SIG-M5 treated with dmso at 0.1 percent for 504 hours (cell line): ENCODE results near the gene BPI.
A peak's percentile ranks its signal among the peaks of the same experiment; 100 is the strongest.
"Not testable (repeated sequence)": the region's sequence is repeated elsewhere in the genome, so short reads cannot be mapped to it uniquely, and the experiment has no call there.

Experiments used
- DNase-seq: peaks from one replicate; lab custom pipeline; 2025; ENCODE audit not compliant: unreplicated experiment; lab: John Stamatoyannopoulos, UW

Gene BPI

GRCh38 chr20:38303908-38304379, at the start of gene BPI:
TSS of gene BPI (plus strand) at chr20:38304156. CDS start at chr20:38304224, 68 bp downstream.
- DNase-seq: peak; percentile 97

- DNase-seq: not testable (repeated sequence)
Observed at GRCh38 chr20:38254621-38255020, 49.3 kb upstream of the BPI start.

- no peak for DNase-seq
Observed at GRCh38 chr20:38255393-38255792, 48.6 kb upstream of the BPI start.

GRCh38 chr20:38256021-38256420, 47.9 kb upstream of the BPI start:
- DNase-seq: no peak

- no peak for DNase-seq
Observed at GRCh38 chr20:38256966-38257365, 47.0 kb upstream of the BPI start.

- DNase-seq: no peak
Observed at GRCh38 chr20:38258545-38259215, 45.3 kb upstream of the BPI start.

GRCh38 chr20:38260025-38260377, 44.0 kb upstream of the BPI start:
- DNase-seq: no peak

- no peak for DNase-seq
Observed at GRCh38 chr20:38260378-38261053, 43.4 kb upstream of the BPI start, which contains the start of gene KIAA1755. TSS of gene KIAA1755 (minus strand) at chr20:38260735. CDS start at chr20:38260500, 235 bp downstream.

- no peak for DNase-seq
Observed at GRCh38 chr20:38261054-38261390, 42.9 kb upstream of the BPI start.

GRCh38 chr20:38262931-38263330, 41.0 kb upstream of the BPI start:
- DNase-seq: no peak

- DNase-seq: no peak
Observed at GRCh38 chr20:38266426-38266825, 37.5 kb upstream of the BPI start.

GRCh38 chr20:38267296-38267695, 36.7 kb upstream of the BPI start:
- no peak for DNase-seq

GRCh38 chr20:38267901-38268514, 35.9 kb upstream of the BPI start:
- no peak for DNase-seq

GRCh38 chr20:38269040-38269439, 34.9 kb upstream of the BPI start:
- no peak for DNase-seq

- DNase-seq: no peak
Observed at GRCh38 chr20:38269715-38270114, 34.2 kb upstream of the BPI start.

GRCh38 chr20:38270869-38271605, 32.9 kb upstream of the BPI start:
- DNase-seq: no peak

- DNase-seq: no peak
Observed at GRCh38 chr20:38271608-38272120, 32.3 kb upstream of the BPI start.

- no peak for DNase-seq
Observed at GRCh38 chr20:38272398-38272797, 31.6 kb upstream of the BPI start.

- no peak for DNase-seq
Observed at GRCh38 chr20:38272961-38273360, 31.0 kb upstream of the BPI start.

- DNase-seq: peak; percentile 66
Observed at GRCh38 chr20:38275815-38276550, 28.0 kb upstream of the BPI start.

- DNase-seq: no peak
Observed at GRCh38 chr20:38277285-38277684, 26.7 kb upstream of the BPI start.
